ENCODE data around the gene VILL. TPM values are rescaled to one million over a fixed set of nuclear protein-coding genes. Genes with fewer than 3 reads are reported as not detected.
A peak's percentile ranks its signal among the peaks of the same experiment; 100 is the strongest.

Gene VILL
- total RNA-seq, 1 donor from 2014 or later, result 0.48 TPM

DNA sequence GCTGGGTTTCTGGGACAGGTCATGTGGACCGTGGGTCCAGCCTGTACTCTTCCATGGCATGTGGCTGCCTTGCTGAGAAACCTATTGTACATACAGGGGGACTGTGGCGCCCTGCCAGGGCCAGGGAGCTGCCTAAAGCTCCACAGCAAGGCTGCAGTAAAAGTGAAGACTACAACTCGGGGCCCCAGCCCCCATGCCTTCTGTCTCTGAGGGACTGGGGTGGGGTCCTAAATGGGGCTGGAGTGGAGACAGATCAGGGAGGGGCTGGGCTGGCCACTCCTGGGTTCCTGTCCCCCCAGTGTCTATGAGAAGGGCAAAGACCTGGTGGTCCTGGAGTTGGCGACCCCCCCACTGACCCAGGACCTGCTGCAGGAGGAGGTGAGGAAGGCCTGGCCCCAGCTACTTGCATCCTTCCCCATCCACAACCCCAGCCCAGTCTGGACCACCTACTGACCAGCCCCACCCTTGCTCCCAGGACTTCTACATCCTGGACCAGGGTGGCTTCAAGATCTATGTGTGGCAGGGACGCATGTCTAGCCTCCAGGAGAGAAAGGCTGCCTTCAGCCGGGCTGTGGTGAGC, 7.3 kb downstream of the VILL start:
- DNase-seq (ENCODE audit: low spot score), result no peak
- no peak for ATAC-seq

DNA sequence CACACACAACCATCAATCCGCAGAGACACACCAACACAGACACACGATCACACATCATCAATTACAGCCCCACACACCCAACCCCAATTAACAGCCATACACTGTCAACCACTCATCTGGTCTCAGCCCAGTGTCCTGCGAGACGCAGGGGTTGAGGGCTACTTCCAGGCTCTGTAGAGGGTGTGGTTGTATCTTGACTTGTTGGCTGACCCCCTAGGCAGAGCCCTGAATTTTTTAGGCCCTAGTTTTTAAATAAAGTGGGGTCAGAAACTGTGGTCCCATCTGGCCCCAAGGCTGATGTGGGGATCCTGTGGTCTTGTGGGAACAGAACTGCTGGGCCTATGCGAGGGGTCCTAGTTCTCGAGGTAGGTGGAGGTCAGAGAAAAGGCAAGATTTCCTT, 9.2 kb downstream of the VILL start:
- ATAC-seq (no peak), DNase-seq (ENCODE audit: low spot score) (no peak)

- DNase-seq (ENCODE audit: low spot score), result no peak
- ATAC-seq, result no peak
Observed at GRCh38 chr3:38000242-38000916, 9.8 kb downstream of the VILL start.

DNA sequence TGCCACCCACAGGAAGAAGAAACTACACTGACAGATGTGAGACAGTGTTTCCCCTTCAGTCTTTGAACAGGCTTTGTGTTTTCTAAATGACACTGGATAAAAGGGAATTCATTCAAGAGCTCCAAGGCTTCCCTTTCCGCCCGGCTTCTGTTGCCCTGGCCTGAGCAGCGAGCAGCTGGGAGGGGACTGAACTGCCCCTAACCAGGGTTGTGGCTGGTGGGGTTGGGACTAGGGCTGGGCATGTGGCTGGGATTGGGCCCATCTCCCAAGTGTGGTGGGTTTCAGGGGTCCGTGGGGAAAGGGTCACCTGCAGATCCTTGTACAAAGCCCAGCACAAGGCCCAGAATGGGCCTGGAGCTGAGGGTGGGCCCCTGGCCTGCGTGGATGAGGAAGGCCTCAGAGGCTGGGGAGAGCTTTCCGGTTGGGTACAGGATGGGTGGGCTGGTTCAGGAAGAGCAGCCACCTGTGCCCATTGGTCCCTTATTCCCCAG, 10.4 kb downstream of the VILL start:
- ATAC-seq, result no peak
- no peak for DNase-seq (ENCODE audit: low spot score)

- ATAC-seq, result no peak
- no peak for DNase-seq (ENCODE audit: low spot score)
Observed at GRCh38 chr3:38001456-38002081, 11.0 kb downstream of the VILL start.

- DNase-seq (ENCODE audit: low spot score) (no peak), ATAC-seq (no peak)
Observed at GRCh38 chr3:38002291-38002876, 11.8 kb downstream of the VILL start.

- DNase-seq (ENCODE audit: low spot score), result no peak
- no peak for ATAC-seq
Observed at GRCh38 chr3:38002940-38003339, 12.4 kb downstream of the VILL start.

GRCh38 chr3:38003371-38003816, 12.8 kb downstream of the VILL start:
- ATAC-seq (peak; percentile 60), DNase-seq (ENCODE audit: low spot score) (no peak)

DNA sequence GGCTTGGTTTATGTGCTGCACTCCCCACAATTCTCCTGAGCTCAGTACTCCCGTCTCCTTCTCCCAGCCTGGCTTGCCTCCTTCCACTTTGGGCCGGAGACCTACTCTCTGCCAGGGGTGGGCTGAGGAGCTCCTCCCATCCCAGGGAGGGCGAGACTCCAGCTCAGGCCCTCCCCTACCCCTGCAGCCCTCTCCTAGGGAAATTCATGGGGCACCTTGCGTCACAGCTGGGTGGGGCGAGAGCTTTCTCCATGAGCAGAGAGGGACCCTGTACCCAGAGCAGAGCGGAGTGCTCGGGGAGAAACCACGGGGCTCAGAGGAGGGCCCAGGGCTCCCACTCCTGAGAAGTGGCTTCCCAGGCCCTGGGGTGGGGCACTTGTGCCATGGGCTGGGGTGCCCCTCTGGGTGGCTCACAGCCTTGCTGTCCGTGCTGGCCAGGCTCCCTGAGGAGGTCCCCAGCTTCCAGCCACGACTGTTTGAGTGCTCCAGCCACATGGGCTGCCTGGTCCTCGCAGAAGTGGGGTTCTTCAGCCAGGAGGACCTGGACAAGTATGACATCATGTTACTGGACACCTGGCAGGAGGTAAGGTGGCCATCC, 13.3 kb downstream of the VILL start:
- no peak for DNase-seq (ENCODE audit: low spot score)
- no peak for ATAC-seq

GRCh38 chr3:38004415-38005075, 14.0 kb downstream of the VILL start:
- peak; percentile 79 for DNase-seq (ENCODE audit: low spot score)
- peak; percentile 86 for ATAC-seq

- no peak for DNase-seq (ENCODE audit: low spot score)
- no peak for ATAC-seq
Observed at GRCh38 chr3:38005076-38006020, 14.8 kb downstream of the VILL start.

DNA sequence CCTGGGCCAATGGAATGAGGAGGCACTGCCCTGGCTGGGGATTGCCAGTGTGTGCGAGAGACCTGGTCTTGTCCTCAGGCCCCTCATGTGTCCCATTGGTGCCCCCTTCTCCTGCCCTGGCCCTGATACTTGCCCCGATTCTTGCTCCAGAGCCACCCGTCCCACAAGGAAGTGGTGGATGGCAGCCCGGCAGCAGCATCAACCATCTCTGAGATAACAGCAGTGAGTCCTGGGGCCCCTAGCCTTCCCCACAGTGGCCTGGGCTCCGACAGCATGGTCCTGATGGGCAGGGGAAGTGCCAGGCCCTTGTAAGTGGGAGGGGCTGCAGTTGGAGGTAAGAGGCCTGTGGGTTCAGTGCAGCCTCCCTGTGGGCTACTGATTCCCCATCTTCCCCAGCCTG, 15.4 kb downstream of the VILL start:
- no peak for DNase-seq (ENCODE audit: low spot score)

GRCh38 chr3:38006445-38006995, 15.9 kb downstream of the VILL start:
- DNase-seq (ENCODE audit: low spot score), result no peak

More for the DNA sequence above, 15.4 kb downstream of the VILL start:
- ATAC-seq, result no peak

GRCh38 chr3:38007754-38008090, 17.1 kb downstream of the VILL start:
- DNase-seq (ENCODE audit: low spot score) (no peak), ATAC-seq (no peak)

More at GRCh38 chr3:38006445-38006995, 15.9 kb downstream of the VILL start:
- ATAC-seq, result no peak

- no peak for ATAC-seq
Observed at GRCh38 chr3:38008191-38008701, 17.7 kb downstream of the VILL start.

DNA sequence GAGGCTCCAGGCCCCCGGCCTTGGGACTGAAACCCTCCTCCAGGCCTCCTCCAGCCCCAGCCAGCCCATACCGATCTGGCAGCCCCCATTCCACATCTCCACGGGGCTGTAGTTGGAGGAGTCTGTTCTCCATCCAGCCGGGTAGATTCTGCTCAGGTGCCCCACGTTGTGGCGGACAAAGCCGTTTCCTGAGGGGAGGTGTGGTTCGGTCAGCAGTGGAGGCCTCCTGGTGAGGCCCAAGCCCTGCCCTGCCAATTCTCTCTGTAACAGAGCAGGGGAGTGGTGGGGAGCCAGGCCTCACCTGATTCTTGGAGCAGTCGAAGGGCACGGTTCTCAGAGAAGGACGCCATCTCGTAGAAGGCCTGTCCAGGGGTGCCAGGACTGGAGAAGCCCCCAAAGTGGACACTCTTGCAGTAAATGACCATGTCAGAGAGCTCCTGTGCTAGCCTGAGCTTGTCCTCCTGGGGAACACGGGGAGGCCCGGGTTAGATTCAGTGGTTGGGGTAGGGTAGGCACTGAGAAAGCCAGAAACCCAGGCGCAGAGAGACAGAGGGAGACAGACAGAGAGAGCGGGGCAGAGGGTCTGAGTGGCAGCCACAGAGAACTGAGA, 18.5 kb downstream of the VILL start:
- DNase-seq (ENCODE audit: low spot score) (no peak), ATAC-seq (no peak)

More at GRCh38 chr3:38008191-38008701, 17.7 kb downstream of the VILL start:
- DNase-seq (ENCODE audit: low spot score), result no peak

DNA sequence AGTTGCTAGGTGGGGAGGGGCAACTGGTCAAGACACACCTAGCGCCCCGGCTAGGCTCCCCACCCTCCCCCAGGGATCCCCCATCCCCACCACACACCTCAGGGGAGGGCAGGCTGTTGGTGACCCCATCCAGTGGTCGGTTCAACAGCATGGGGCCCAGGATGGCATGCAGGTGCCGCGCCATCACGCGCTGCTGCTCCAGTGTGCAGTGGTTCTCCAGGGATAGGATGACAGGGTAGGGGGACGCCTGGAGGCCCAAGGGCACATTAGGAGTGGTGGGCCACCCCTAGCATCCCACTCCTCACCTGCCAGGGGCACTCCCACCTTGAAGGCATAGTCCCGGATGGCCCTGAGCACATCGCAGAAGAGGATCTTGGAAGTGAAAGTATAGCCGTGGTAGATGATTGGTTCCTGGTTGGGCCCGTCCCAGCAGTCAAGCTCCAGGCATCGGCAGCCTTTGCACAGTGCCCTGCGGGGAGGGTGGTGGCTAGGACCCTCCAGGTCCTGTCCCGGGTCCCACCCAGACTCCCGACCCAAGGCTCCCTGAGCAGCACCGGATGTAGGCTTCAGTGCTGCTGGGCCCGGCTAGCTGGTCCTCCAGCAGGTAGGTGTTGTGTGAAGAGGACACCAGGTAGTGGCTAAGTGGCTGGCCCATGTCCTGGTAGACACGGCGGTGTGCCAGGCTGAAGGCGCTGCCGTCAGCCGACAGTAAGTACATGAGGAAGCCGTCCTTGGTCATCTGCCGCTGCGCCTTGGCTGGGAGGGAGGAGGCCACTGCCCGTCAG, 19.4 kb downstream of the VILL start:
- DNase-seq (ENCODE audit: low spot score) (no peak), ATAC-seq (no peak)

DNA sequence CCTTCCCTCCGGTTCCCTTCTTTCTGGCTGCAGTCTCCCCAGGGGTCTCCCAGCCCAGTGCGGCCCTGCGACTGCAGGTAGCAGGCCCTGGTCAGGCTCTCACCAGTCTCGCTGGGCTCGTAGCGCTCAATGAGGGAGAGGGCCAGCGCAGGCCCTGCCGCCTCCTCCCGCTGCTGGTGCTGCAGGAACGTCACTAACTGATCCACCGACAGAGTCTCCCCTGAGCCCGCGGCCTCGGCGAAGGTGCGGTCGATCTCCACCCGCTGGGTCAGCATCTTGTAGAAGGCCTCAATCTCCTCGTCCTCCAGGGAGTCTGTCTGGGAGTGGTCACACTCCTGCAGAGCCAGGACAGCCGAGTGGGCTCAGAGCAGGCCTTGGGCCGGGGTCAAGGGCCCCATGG, 20.5 kb downstream of the VILL start:
- ATAC-seq (no peak), DNase-seq (ENCODE audit: low spot score) (no peak)

Measured in left lobe of liver (tissue), 2 donors.